K562 (cell line): Measurements from ENCODE around the gene ZNF618.
"Not testable (repeated sequence)": the region's sequence is repeated elsewhere in the genome, so short reads cannot be mapped to it uniquely, and the experiment has no call there.

Experiments
- ATF1 ChIP-seq, 2 experiments: fragments of 450-650 bp in 1 of 2; IDR thresholded peaks; 2 replicates each; pipeline ENCODE4 v1.6.1; 2016; ENCODE audit warnings: missing compliant biosample characterization in 1 of 2, missing genetic modification characterization in 1 of 2
- ATF7 ChIP-seq: fragments of 450-650 bp; IDR thresholded peaks from 2 replicates; pipeline ENCODE4 v1.7.1; 2014; ENCODE audit warnings: mild to moderate bottlenecking, moderate library complexity
- CEBPB ChIP-seq: fragments of 450-650 bp; IDR thresholded peaks from 2 replicates; pipeline ENCODE4 v1.6.1; 2016; ENCODE audit warnings: missing genetic modification characterization, missing compliant biosample characterization
- CTCF ChIP-seq, 3 experiments: IDR thresholded peaks in 2 of 3; conservative IDR thresholded peaks in 1 of 3; 2 replicates each; pipeline ENCODE4 v1.5.1; 2011 to 2012; ENCODE audit warnings: low read length in 3 of 3, mild to moderate bottlenecking in 3 of 3, control low read depth in 2 of 3, improper control_type of control experiment in 1 of 3, inconsistent platforms in 1 of 3, low read depth in 1 of 3, mixed read lengths in 1 of 3, moderate library complexity in 1 of 3; ENCODE audit not compliant: insufficient read depth in 2 of 3
- DMBX1 ChIP-seq: fragments of 250-450 bp; sonication (Bioruptor Pico); IDR thresholded peaks from 2 replicates; pipeline ENCODE4 v1.8.0; 2022; ENCODE audit warnings: inconsistent platforms, mild to moderate bottlenecking, moderate library complexity, borderline replicate concordance
- GTF2E2 ChIP-seq: fragments of 200-800 bp; sonication (Bioruptor generic); IDR thresholded peaks from 2 replicates; pipeline ENCODE4 v1.6.1; 2016; ENCODE audit warnings: missing genetic modification characterization, missing compliant biosample characterization
- JUNB ChIP-seq: fragments of 450-650 bp; formaldehyde crosslinking; conservative IDR thresholded peaks from 2 replicates; pipeline ENCODE4 v1.4.0; 2020; ENCODE audit warnings: mild to moderate bottlenecking
- MECOM ChIP-seq: fragments of 250-450 bp; sonication (Bioruptor Pico); IDR thresholded peaks from 2 replicates; pipeline ENCODE4 v1.8.0; 2022; ENCODE audit warnings: inconsistent platforms
- POLR2A ChIP-seq: fragments of 450-650 bp; conservative IDR thresholded peaks from 2 replicates; pipeline ENCODE4 v1.6.1; 2016
- ZNF431 ChIP-seq: sonication (generic); formaldehyde crosslinking; IDR thresholded peaks from 2 replicates; pipeline ENCODE4 v1.8.0; 2022; ENCODE audit warnings: mild to moderate bottlenecking, missing genetic modification reagents
- TF ChIP-seq, protein P1 (sequence below): fragments of 450-650 bp; formaldehyde crosslinking; IDR thresholded peaks from 2 replicates; pipeline ENCODE4 v1.4.0; 2022; ENCODE audit warnings: mild to moderate bottlenecking, moderate library complexity
- TF ChIP-seq, protein P2 (sequence below), 2 experiments: fragments of 450-650 bp; conservative IDR thresholded peaks; 2 replicates each; pipeline ENCODE4 v1.6.1; 2017; ENCODE audit warnings: mild to moderate bottlenecking in 2 of 2, moderate library complexity in 2 of 2

DNA sequence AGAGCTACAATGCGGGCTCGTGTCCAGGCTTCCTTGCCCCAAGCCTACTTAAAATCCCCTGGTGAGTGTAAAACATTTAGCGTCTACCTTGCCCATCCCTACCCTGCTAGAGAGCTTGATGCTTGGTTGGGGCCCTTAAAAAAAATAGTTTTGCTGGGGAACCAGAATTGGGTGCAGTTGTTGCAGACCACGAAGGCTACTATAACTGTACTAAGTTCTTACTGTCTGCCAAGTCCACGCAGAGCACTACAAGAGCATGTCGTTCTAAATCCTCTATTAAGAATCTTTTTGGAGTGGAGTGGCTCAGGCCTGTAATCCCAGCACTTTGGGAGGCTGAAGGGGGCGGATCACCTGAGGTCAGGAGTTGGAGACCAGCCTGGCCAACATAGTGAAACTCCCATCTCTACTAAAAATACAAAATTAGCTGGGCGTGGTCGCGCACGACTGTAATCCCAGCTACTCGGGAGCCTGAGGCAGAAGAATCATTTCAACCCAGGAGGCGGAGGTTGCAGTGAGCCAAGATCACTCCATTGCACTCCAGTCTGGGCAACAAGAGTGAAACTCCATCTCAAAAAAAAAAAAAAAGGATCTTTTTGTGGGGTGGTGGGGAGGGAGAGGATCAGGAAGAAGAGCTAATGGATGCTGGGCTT lies 206.8 kb downstream of the ZNF618 start:
- not testable (repeated sequence) for TF ChIP-seq POLR2A; MECOM (CRISPR knock-in tag); CTCF (IDR thresholded peaks at IDR 0.05 in 2 of 3, conservative IDR thresholded peaks at IDR 0.05 in 1 of 3; ENCODE audit: insufficient read depth in 2 of 3, low read depth in 1 of 3, low read length in 3 of 3); JUNB; DMBX1 (CRISPR knock-in tag); ATF7; GTF2E2 (tag); CEBPB (tag); ATF1 (CRISPR knock-in tag; IDR thresholded peaks at IDR 0.05); ATF1 (tag; IDR thresholded peaks at IDR 0.05); ZNF431 (CRISPR knock-in tag)
- TF ChIP-seq, protein P1, sequence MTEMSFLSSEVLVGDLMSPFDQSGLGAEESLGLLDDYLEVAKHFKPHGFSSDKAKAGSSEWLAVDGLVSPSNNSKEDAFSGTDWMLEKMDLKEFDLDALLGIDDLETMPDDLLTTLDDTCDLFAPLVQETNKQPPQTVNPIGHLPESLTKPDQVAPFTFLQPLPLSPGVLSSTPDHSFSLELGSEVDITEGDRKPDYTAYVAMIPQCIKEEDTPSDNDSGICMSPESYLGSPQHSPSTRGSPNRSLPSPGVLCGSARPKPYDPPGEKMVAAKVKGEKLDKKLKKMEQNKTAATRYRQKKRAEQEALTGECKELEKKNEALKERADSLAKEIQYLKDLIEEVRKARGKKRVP (CRISPR knock-in tag): not testable (repeated sequence)
- TF ChIP-seq, protein P2, sequence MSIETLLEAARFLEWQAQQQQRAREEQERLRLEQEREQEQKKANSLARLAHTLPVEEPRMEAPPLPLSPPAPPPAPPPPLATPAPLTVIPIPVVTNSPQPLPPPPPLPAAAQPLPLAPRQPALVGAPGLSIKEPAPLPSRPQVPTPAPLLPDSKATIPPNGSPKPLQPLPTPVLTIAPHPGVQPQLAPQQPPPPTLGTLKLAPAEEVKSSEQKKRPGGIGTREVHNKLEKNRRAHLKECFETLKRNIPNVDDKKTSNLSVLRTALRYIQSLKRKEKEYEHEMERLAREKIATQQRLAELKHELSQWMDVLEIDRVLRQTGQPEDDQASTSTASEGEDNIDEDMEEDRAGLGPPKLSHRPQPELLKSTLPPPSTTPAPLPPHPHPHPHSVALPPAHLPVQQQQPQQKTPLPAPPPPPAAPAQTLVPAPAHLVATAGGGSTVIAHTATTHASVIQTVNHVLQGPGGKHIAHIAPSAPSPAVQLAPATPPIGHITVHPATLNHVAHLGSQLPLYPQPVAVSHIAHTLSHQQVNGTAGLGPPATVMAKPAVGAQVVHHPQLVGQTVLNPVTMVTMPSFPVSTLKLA (conservative IDR thresholded peaks at IDR 0.05): not testable (repeated sequence)
